ENCODE results near the gene ABCF3. TPM values are rescaled to one million over a fixed set of nuclear protein-coding genes. Genes with fewer than 3 reads are reported as not detected.
A peak's percentile ranks its signal among the peaks of the same experiment; 100 is the strongest.
"Not testable (repeated sequence)": the region's sequence is repeated elsewhere in the genome, so short reads cannot be mapped to it uniquely, and the experiment has no call there.

Gene ABCF3
- total and polyA plus RNA-seq, 2 of the 13 experiments (the other 11 are each of a cell fraction or from before 2014, with no cell fraction given), result 38.8 to 46.5 TPM

- CTCF ChIA-PET (ENCODE audit: low intra/inter-chr PET ratio, low total read pairs), result no interaction called here
- Histone ChIP-seq H2AFZ (ENCODE audit: low read length) (no peak overlapping the region), H3K27ac (ENCODE audit: extremely low read length, insufficient read depth, low read length) (no peak overlapping the region), H3K9me3 (ENCODE audit: low read length) (no peaks in the 10 kb centered on the region), H4K20me1 (ENCODE audit: insufficient read depth, low read length) (no peaks in the 10 kb centered on the region), H3K36me3 (replicated peaks in 1 of 2; ENCODE audit: control insufficient read depth in 1 of 2, insufficient read depth in 2 of 2, low read length in 2 of 2) (peaks cover 3 to 19% of the 10 kb centered on the region in 2 experiments; a peak in 3 of 5 replicates), H3K27me3 (ENCODE audit: control insufficient read depth in 1 of 2, insufficient read depth in 2 of 2, low read length in 2 of 2) (no peaks in the 10 kb centered on the region), H3K9ac (ENCODE audit: insufficient read depth, low read depth, low read length) (no peak overlapping the region), H3K79me2 (ENCODE audit: insufficient read depth, low read length) (no peaks in the 10 kb centered on the region), H3K4me1 (ENCODE audit: insufficient read depth, low read length) (peaks cover 7% of the 10 kb centered on the region), H3K4me3 (replicated peaks in 1 of 3; ENCODE audit: insufficient read depth in 1 of 3, low read depth in 2 of 3, low read length in 3 of 3) (no peak overlapping the region), H3K4me2 (ENCODE audit: low read depth, low read length) (no peak overlapping the region)
- DNase-seq (ENCODE audit: low spot score) (no peak), ATAC-seq (no peak), FAIRE-seq (no peak)
- no TSS peak for BruUV-seq (replicated peaks)
- 92% methylated on average over 6 of the region's 6 CpGs for WGBS (ENCODE audit: low lambda C conversion rate)
- in situ Hi-C loops (cut with HindIII; ENCODE audit: extremely low pct_ligation_motif_present, low pct_unique_long_range_greater_than_20kb), result loop anchor here (25.0 kb wide), 1 partner anchor 262 kb away; the partner anchor contains the start of gene PARL
- intact Hi-C loops (cut with micrococcal nuclease; ENCODE audit: unreplicated experiment), result loop anchor here (5.0 kb wide), 1 partner anchor 38 kb away; the partner anchor contains the start of gene ABCF3
- TF ChIP-seq SIN3A (IDR thresholded peaks at IDR 0.05; ENCODE audit: borderline replicate concordance, low read depth, low read length), result no peak
- TF ChIP-seq ATRX (CRISPR knock-in tag; IDR thresholded peaks at IDR 0.05; ENCODE audit: borderline replicate concordance), result no peak
- peak; percentile 78 for TF ChIP-seq ZNF121 (CRISPR knock-in tag; IDR thresholded peaks at IDR 0.05)
- POLR2A ChIA-PET, result no interaction called here
These were observed 36.9 kb upstream of the ABCF3 start for GRCh38 chr3:184149123-184149522.

DNA sequence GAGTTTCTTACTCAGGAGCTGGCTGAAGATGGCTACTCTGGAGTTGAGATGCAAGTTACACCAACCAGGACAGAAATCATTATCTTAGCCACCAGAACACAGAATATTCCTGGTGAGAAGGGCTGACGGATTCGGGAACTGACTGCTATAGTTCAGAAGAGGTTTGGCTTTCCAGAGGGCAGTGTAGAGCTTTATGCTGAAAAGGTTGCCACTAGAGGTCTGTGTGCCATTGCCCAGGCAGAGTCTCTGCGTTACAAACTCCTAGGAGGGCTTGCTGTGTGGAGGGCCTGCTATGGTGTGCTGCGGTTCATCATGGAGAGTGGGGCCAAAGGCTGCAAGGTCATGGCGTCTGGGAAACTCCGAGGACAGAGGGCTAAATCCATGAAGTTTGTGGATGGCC lies 36.2 kb upstream of the ABCF3 start:
- H3K27me3 ChIP-seq (ENCODE audit: control insufficient read depth in 1 of 2, insufficient read depth in 2 of 2, low read length in 2 of 2); H3K79me2 ChIP-seq (ENCODE audit: insufficient read depth, low read length); H2AFZ ChIP-seq (ENCODE audit: low read length); CTCF ChIA-PET (ENCODE audit: low intra/inter-chr PET ratio, low total read pairs); H3K27ac ChIP-seq (ENCODE audit: extremely low read length, insufficient read depth, low read length); H3K4me3 ChIP-seq (replicated peaks in 1 of 3; ENCODE audit: insufficient read depth in 1 of 3, low read depth in 2 of 3, low read length in 3 of 3); H4K20me1 ChIP-seq (ENCODE audit: insufficient read depth, low read length); H3K9me3 ChIP-seq (ENCODE audit: low read length); BruUV-seq (replicated peaks); H3K9ac ChIP-seq (ENCODE audit: insufficient read depth, low read depth, low read length); H3K4me2 ChIP-seq (ENCODE audit: low read depth, low read length): not testable (repeated sequence)
- FAIRE-seq, result peak; percentile 89
- Histone ChIP-seq H3K36me3 (replicated peaks in 1 of 2; ENCODE audit: control insufficient read depth in 1 of 2, insufficient read depth in 2 of 2, low read length in 2 of 2) (peaks cover 0 to 13% of the 10 kb centered on the region in 2 experiments; a peak in 3 of 5 replicates), H3K4me1 (ENCODE audit: insufficient read depth, low read length) (peaks cover 11% of the 10 kb centered on the region)
- TF ChIP-seq, protein P1, sequence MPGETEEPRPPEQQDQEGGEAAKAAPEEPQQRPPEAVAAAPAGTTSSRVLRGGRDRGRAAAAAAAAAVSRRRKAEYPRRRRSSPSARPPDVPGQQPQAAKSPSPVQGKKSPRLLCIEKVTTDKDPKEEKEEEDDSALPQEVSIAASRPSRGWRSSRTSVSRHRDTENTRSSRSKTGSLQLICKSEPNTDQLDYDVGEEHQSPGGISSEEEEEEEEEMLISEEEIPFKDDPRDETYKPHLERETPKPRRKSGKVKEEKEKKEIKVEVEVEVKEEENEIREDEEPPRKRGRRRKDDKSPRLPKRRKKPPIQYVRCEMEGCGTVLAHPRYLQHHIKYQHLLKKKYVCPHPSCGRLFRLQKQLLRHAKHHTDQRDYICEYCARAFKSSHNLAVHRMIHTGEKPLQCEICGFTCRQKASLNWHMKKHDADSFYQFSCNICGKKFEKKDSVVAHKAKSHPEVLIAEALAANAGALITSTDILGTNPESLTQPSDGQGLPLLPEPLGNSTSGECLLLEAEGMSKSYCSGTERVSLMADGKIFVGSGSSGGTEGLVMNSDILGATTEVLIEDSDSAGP (CRISPR knock-in tag; IDR thresholded peaks at IDR 0.05; ENCODE audit: borderline replicate concordance), result 0 out of 2 replicates have a peak, but pooled peaks have one; percentile 24
- TF ChIP-seq RAD21 (CRISPR knock-in tag; IDR thresholded peaks at IDR 0.05), result 0 out of 2 replicates have a peak, but pooled peaks have one; percentile 6
- TF ChIP-seq, protein P2, sequence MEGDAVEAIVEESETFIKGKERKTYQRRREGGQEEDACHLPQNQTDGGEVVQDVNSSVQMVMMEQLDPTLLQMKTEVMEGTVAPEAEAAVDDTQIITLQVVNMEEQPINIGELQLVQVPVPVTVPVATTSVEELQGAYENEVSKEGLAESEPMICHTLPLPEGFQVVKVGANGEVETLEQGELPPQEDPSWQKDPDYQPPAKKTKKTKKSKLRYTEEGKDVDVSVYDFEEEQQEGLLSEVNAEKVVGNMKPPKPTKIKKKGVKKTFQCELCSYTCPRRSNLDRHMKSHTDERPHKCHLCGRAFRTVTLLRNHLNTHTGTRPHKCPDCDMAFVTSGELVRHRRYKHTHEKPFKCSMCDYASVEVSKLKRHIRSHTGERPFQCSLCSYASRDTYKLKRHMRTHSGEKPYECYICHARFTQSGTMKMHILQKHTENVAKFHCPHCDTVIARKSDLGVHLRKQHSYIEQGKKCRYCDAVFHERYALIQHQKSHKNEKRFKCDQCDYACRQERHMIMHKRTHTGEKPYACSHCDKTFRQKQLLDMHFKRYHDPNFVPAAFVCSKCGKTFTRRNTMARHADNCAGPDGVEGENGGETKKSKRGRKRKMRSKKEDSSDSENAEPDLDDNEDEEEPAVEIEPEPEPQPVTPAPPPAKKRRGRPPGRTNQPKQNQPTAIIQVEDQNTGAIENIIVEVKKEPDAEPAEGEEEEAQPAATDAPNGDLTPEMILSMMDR (CRISPR knock-in tag; IDR thresholded peaks at IDR 0.05), result peak; percentile 37; the same call in 1 of the 2 replicates
- TF ChIP-seq STAG1 (CRISPR knock-in tag; IDR thresholded peaks at IDR 0.05), result peak; percentile 51
- 53% methylated on average over 2 of the region's 6 CpGs for whole genome bisulfite sequencing (ENCODE audit: low lambda C conversion rate)
- in situ Hi-C loops (cut with HindIII; ENCODE audit: extremely low pct_ligation_motif_present, low pct_unique_long_range_greater_than_20kb), result loop anchor here (25.0 kb wide), 1 partner anchor 262 kb away; the partner anchor contains the start of gene PARL
- peak; percentile 86 for ATAC-seq
- intact Hi-C loops (cut with micrococcal nuclease; ENCODE audit: unreplicated experiment), result loop anchor here (5.0 kb wide), 1 partner anchor 38 kb away; the partner anchor contains the start of gene ABCF3
- DNase-seq (ENCODE audit: low spot score), result peak; percentile 46
- POLR2A ChIA-PET, result interaction anchor here (2.0 kb wide), 1 partner anchor 14 kb away, joined by 4 read pairs; the partner anchor contains the start of gene EIF2B5

Data from HepG2 (cell line).